ENCODE results near the gene ARPC1B. TPM values are rescaled to one million over a fixed set of nuclear protein-coding genes. Genes with fewer than 3 reads are reported as not detected.
A peak's percentile ranks its signal among the peaks of the same experiment; 100 is the strongest.

Gene ARPC1B
- total and polyA plus RNA-seq, 5 donors from 2014 or later: 205 to 898 (median 623) TPM

GRCh38 chr7:99380032-99380822, 5.7 kb downstream of the ARPC1B start:
- Mint-ChIP-seq H3K4me3 (peak overlapping the region; percentile 81 to 96 (median 90)), H3K9me3 (no peaks in the 10 kb centered on the region), H3K27ac (peak overlapping the region; percentile 94 to 96 (median 96)), H3K27me3 (peaks cover 4% of the 10 kb centered on the region), H3K4me1 (peaks cover 0 to 73% (median 41%) of the 10 kb centered on the region in 4 donors), H3K36me3 (peaks cover 12% of the 10 kb centered on the region)
- Histone ChIP-seq H3K4me1 (ENCODE audit: control insufficient read depth, insufficient read depth, low read length, poor library complexity, severe bottlenecking) (peaks cover 84% of the 10 kb centered on the region), H3K36me3 (ENCODE audit: control insufficient read depth, insufficient read depth, low read length) (peaks cover 12% of the 10 kb centered on the region), H3K27me3 (ENCODE audit: control insufficient read depth, insufficient read depth, low read length) (no peaks in the 10 kb centered on the region), H3K27ac (ENCODE audit: insufficient read depth, low read length, poor library complexity, severe bottlenecking) (peak overlapping the region; percentile 99), H3K9me3 (ENCODE audit: control insufficient read depth in 2 of 2, low read length in 2 of 2) (no peaks in the 10 kb centered on the region), H3K4me3 (ENCODE audit: low read depth, low read length) (peak overlapping the region; percentile 60)
- DNase-seq (peak; percentile 21 to 60 (median 23)), ATAC-seq (ENCODE audit: low read depth in 2 of 2) (no peak)

GRCh38 chr7:99380823-99381663, 6.5 kb downstream of the ARPC1B start:
- H3K27ac Mint-ChIP-seq: peak overlapping the region; percentile 94 to 96 (median 96)
- ATAC-seq (ENCODE audit: low read depth in 2 of 2) (peak; percentile 95 to 96), DNase-seq (peak; percentile 90 to 97 (median 92))
- Histone ChIP-seq H3K4me1 (ENCODE audit: control insufficient read depth, insufficient read depth, low read length, poor library complexity, severe bottlenecking) (peaks cover 82% of the 10 kb centered on the region), H3K27me3 (ENCODE audit: control insufficient read depth, insufficient read depth, low read length) (no peaks in the 10 kb centered on the region), H3K27ac (ENCODE audit: insufficient read depth, low read length, poor library complexity, severe bottlenecking) (peak overlapping the region; percentile 99), H3K4me3 (ENCODE audit: low read depth, low read length) (peak overlapping the region; percentile 60), H3K9me3 (ENCODE audit: control insufficient read depth in 2 of 2, low read length in 2 of 2) (no peaks in the 10 kb centered on the region), H3K36me3 (ENCODE audit: control insufficient read depth, insufficient read depth, low read length) (peaks cover 16% of the 10 kb centered on the region)
- H3K36me3 Mint-ChIP-seq: peaks cover 12% of the 10 kb centered on the region
- peaks cover 4% of the 10 kb centered on the region for H3K27me3 Mint-ChIP-seq
- peak overlapping the region; percentile 81 to 96 (median 90) for H3K4me3 Mint-ChIP-seq
- no peaks in the 10 kb centered on the region for H3K9me3 Mint-ChIP-seq
- H3K4me1 Mint-ChIP-seq: peaks cover 0 to 71% (median 40%) of the 10 kb centered on the region in 4 donors

DNA sequence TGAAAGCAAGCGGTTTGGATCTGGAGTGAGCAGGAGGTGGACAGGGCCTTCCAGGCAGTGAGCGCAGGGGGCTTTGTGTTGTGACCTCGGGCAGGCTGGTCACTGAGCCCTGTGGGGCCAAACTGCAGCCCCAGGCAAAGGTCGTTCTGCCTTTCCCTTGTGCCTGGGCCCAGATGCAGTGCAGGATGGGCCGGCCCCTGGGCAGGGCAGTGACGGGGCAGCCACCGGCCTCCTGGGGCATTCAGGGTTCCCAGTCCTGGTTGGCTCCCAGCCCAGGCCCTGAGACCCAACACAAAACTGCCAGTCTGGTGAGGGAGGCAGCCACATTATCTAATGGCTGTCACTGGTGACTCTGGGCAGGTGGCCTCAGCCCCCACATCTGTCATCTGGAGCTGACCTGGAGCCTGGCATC, 7.1 kb downstream of the ARPC1B start:
- peaks cover 75% of the 10 kb centered on the region for H3K4me1 ChIP-seq (ENCODE audit: control insufficient read depth, insufficient read depth, low read length, poor library complexity, severe bottlenecking)
- H3K36me3 ChIP-seq (ENCODE audit: control insufficient read depth, insufficient read depth, low read length): peaks cover 21% of the 10 kb centered on the region
- H3K4me3 ChIP-seq (ENCODE audit: low read depth, low read length): peak overlapping the region; percentile 60
- DNase-seq (no peak), ATAC-seq (ENCODE audit: low read depth in 2 of 2) (no peak)
- H3K27ac ChIP-seq (ENCODE audit: insufficient read depth, low read length, poor library complexity, severe bottlenecking): peak overlapping the region; percentile 99
- H3K36me3 Mint-ChIP-seq: peaks cover 13% of the 10 kb centered on the region
- peak overlapping the region in 2 of 3 donors; percentile 94 to 96 for H3K27ac Mint-ChIP-seq
- peaks cover 4% of the 10 kb centered on the region for H3K27me3 Mint-ChIP-seq
- H3K4me1 Mint-ChIP-seq: peaks cover 0 to 69% (median 35%) of the 10 kb centered on the region in 4 donors
- no peaks in the 10 kb centered on the region for H3K9me3 Mint-ChIP-seq
- no peaks in the 10 kb centered on the region for H3K27me3 ChIP-seq (ENCODE audit: control insufficient read depth, insufficient read depth, low read length)
- H3K9me3 ChIP-seq (ENCODE audit: control insufficient read depth in 2 of 2, low read length in 2 of 2): no peaks in the 10 kb centered on the region
- peak overlapping the region in 3 of 4 donors; percentile 89 to 96 (median 90) for H3K4me3 Mint-ChIP-seq

DNA sequence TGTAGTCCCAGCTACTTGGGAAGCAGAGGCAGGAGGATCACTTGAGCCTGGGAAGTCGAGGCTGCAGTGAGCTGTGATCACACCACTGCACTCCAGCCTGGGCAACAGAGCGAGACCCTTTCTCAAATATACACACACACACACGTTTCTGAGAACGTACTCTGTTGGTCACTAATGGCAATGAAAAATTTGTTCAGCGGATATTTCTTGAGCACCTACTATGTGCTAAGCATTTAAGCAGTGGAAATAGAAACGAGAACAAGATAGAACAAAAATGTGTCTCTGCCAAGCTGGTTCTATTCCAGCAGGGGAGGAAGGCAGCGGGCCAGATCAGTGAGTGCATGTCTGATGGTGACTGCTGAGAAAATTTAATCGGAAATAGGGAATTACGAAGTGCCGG, 8.7 kb downstream of the ARPC1B start:
- Mint-ChIP-seq H3K9me3 (no peaks in the 10 kb centered on the region), H3K4me1 (peaks cover 0 to 61% (median 27%) of the 10 kb centered on the region in 4 donors), H3K36me3 (peaks cover 18% of the 10 kb centered on the region), H3K27ac (peak overlapping the region; percentile 60 to 81 (median 73)), H3K27me3 (no peaks in the 10 kb centered on the region), H3K4me3 (no peak overlapping the region)
- peaks cover 30% of the 10 kb centered on the region for H3K36me3 ChIP-seq (ENCODE audit: control insufficient read depth, insufficient read depth, low read length)
- ATAC-seq (ENCODE audit: low read depth in 2 of 2) (no peak), DNase-seq (no peak)
- H3K27ac ChIP-seq (ENCODE audit: insufficient read depth, low read length, poor library complexity, severe bottlenecking): peak overlapping the region; percentile 99
- H3K4me3 ChIP-seq (ENCODE audit: low read depth, low read length): no peak overlapping the region
- peaks cover 60% of the 10 kb centered on the region for H3K4me1 ChIP-seq (ENCODE audit: control insufficient read depth, insufficient read depth, low read length, poor library complexity, severe bottlenecking)
- H3K9me3 ChIP-seq (ENCODE audit: control insufficient read depth in 2 of 2, low read length in 2 of 2): no peaks in the 10 kb centered on the region
- no peaks in the 10 kb centered on the region for H3K27me3 ChIP-seq (ENCODE audit: control insufficient read depth, insufficient read depth, low read length)

DNA sequence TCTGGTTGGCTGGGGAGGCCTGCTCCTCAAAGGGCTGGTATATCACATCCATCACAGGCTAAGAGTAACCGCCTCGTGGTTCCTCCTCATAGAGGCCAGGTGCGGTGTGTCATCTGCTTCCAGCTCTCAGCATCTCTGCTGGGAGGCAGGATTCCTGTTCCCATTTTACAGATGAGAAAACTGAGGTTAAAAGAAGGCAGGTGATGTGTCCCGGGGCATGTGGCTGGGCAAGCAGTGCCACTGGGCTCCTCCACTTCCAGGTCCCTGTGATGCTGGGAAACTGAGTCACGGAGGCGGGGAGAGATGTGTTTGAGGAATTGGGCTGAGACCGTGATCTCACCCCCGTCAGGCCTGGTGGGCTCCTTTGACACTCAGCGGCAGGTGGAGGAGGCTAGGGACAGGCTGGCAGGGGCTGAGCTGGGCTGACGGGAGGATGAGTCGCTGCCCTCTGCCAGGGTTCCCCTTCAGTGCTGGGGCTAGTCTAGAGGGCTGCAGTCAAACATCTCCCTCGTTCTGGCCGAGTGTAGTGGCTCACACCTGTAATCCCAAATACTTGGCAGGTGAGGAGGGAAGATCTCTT, 9.4 kb downstream of the ARPC1B start:
- Mint-ChIP-seq H3K4me1 (peaks cover 0 to 57% (median 25%) of the 10 kb centered on the region in 4 donors), H3K36me3 (peaks cover 18% of the 10 kb centered on the region), H3K27me3 (no peaks in the 10 kb centered on the region), H3K27ac (peak overlapping the region; percentile 60 to 73 (median 65)), H3K9me3 (no peaks in the 10 kb centered on the region), H3K4me3 (peak overlapping the region in 1 of 4 donors; percentile 13)
- peaks cover 33% of the 10 kb centered on the region for H3K36me3 ChIP-seq (ENCODE audit: control insufficient read depth, insufficient read depth, low read length)
- DNase-seq: no peak
- no peak overlapping the region for H3K4me3 ChIP-seq (ENCODE audit: low read depth, low read length)
- ATAC-seq (ENCODE audit: low read depth in 2 of 2): no peak
- no peaks in the 10 kb centered on the region for H3K27me3 ChIP-seq (ENCODE audit: control insufficient read depth, insufficient read depth, low read length)
- no peaks in the 10 kb centered on the region for H3K9me3 ChIP-seq (ENCODE audit: control insufficient read depth in 2 of 2, low read length in 2 of 2)
- peaks cover 54% of the 10 kb centered on the region for H3K4me1 ChIP-seq (ENCODE audit: control insufficient read depth, insufficient read depth, low read length, poor library complexity, severe bottlenecking)
- H3K27ac ChIP-seq (ENCODE audit: insufficient read depth, low read length, poor library complexity, severe bottlenecking): peak overlapping the region; percentile 99

DNA sequence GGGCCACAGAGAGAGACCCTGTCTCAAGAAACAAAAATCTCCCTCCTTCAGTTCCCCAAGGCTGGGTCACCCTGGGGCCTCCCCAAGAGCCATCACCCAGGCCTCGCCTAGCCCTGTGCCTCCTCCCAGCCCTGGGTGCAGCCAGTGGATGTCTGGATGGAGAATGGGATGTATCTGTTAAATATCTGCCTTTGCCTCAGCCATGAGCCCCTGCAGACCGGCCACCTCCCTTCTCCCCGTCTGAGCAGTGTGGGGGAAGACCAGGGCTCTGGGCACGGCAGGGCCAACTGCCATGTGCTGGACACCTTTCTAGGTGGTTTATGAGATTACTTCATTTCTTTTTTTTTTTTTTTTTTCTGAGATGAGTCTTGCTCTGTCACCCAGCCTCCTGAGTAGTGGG, 10.0 kb downstream of the ARPC1B start:
- Mint-ChIP-seq H3K9me3 (no peaks in the 10 kb centered on the region), H3K4me1 (peaks cover 0 to 50% (median 19%) of the 10 kb centered on the region in 4 donors), H3K36me3 (peaks cover 14% of the 10 kb centered on the region), H3K4me3 (peak overlapping the region in 1 of 4 donors; percentile 19), H3K27me3 (no peaks in the 10 kb centered on the region), H3K27ac (peak overlapping the region in 2 of 3 donors; percentile 65 to 73)
- Histone ChIP-seq H3K27me3 (ENCODE audit: control insufficient read depth, insufficient read depth, low read length) (no peaks in the 10 kb centered on the region), H3K36me3 (ENCODE audit: control insufficient read depth, insufficient read depth, low read length) (peaks cover 39% of the 10 kb centered on the region), H3K9me3 (ENCODE audit: control insufficient read depth in 2 of 2, low read length in 2 of 2) (no peaks in the 10 kb centered on the region), H3K4me3 (ENCODE audit: low read depth, low read length) (no peak overlapping the region), H3K4me1 (ENCODE audit: control insufficient read depth, insufficient read depth, low read length, poor library complexity, severe bottlenecking) (peaks cover 48% of the 10 kb centered on the region), H3K27ac (ENCODE audit: insufficient read depth, low read length, poor library complexity, severe bottlenecking) (peak overlapping the region; percentile 99)
- ATAC-seq (ENCODE audit: low read depth in 2 of 2) (no peak), DNase-seq (no peak)

DNA sequence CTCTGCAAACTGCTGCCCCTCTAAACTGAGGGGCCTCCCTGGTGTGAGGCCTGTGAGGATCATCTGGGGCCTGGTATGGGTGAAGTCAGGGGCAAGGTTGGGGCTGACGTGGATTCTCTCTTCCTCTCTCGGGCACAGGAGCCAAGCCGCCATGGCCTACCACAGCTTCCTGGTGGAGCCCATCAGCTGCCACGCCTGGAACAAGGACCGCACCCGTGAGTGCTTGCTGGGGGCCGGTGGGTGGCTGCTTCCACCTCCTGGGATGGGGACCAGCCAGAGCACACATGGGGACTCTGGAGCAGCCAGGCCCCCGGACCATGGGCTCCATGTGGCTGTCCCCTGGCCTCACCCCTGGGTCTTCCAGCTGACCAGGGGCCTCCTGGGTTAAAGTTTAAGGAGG, 11.0 kb downstream of the ARPC1B start:
- Histone ChIP-seq H3K36me3 (ENCODE audit: control insufficient read depth, insufficient read depth, low read length) (peaks cover 49% of the 10 kb centered on the region), H3K4me1 (ENCODE audit: control insufficient read depth, insufficient read depth, low read length, poor library complexity, severe bottlenecking) (peaks cover 37% of the 10 kb centered on the region), H3K4me3 (ENCODE audit: low read depth, low read length) (no peak overlapping the region), H3K27ac (ENCODE audit: insufficient read depth, low read length, poor library complexity, severe bottlenecking) (peak overlapping the region; percentile 23), H3K27me3 (ENCODE audit: control insufficient read depth, insufficient read depth, low read length) (no peaks in the 10 kb centered on the region), H3K9me3 (ENCODE audit: control insufficient read depth in 2 of 2, low read length in 2 of 2) (no peaks in the 10 kb centered on the region)
- Mint-ChIP-seq H3K27me3 (no peaks in the 10 kb centered on the region), H3K27ac (peak overlapping the region in 1 of 3 donors; percentile 63), H3K36me3 (peaks cover 14% of the 10 kb centered on the region), H3K4me3 (no peak overlapping the region), H3K4me1 (peaks cover 0 to 40% (median 12%) of the 10 kb centered on the region in 4 donors), H3K9me3 (no peaks in the 10 kb centered on the region)
- no peak for DNase-seq
- no peak for ATAC-seq (ENCODE audit: low read depth in 2 of 2)
